Parathyroid adenoma (tissue), 2 donors: Measurements from ENCODE around the gene CLDN19.
"Not testable (repeated sequence)": the region's sequence is repeated elsewhere in the genome, so short reads cannot be mapped to it uniquely, and the experiment has no call there.

Experiments used
- H2AFZ ChIP-seq: fragments of 300-600 bp; sonication (generic); one replicate; pipeline ENCODE4 v1.7.0; 2017; ENCODE audit warnings: antibody characterized with exemption, mild to moderate bottlenecking
- H3K27ac ChIP-seq: fragments of 300-600 bp; sonication (generic); one replicate; pipeline ENCODE4 v1.7.0; 2017
- H3K27me3 ChIP-seq: fragments of 300-600 bp; sonication (generic); one replicate; pipeline ENCODE4 v1.7.0; 2017; ENCODE audit warnings: low read length; ENCODE audit not compliant: control insufficient read depth, insufficient read depth
- H3K36me3 ChIP-seq: fragments of 300-600 bp; sonication (generic); one replicate; pipeline ENCODE4 v1.7.0; 2017; ENCODE audit warnings: low read length; ENCODE audit not compliant: control insufficient read depth, insufficient read depth
- H3K4me1 ChIP-seq: fragments of 300-600 bp; sonication (generic); one replicate; pipeline ENCODE4 v1.7.0; 2017; ENCODE audit warnings: control low read depth
- H3K4me2 ChIP-seq: fragments of 300-600 bp; sonication (generic); one replicate; pipeline ENCODE4 v1.7.0; 2017; ENCODE audit warnings: low read length
- H3K4me3 ChIP-seq: fragments of 300-600 bp; sonication (generic); one replicate; pipeline ENCODE4 v1.7.0; 2017; ENCODE audit warnings: low read depth, low read length
- H3K79me2 ChIP-seq: fragments of 300-600 bp; sonication (generic); one replicate; pipeline ENCODE4 v1.7.0; 2017; ENCODE audit warnings: control low read depth
- H3K9ac ChIP-seq: fragments of 300-600 bp; sonication (generic); one replicate; pipeline ENCODE4 v1.7.0; 2017; ENCODE audit warnings: mild to moderate bottlenecking
- H3K9me3 ChIP-seq: fragments of 300-600 bp; sonication (generic); one replicate; pipeline ENCODE4 v1.7.0; 2017; ENCODE audit warnings: low read length; ENCODE audit not compliant: control insufficient read depth
- TF ChIP-seq, protein P1 (sequence below): fragments of 300-600 bp; sonication (generic); IDR thresholded peaks from one replicate; pipeline ENCODE4 v1.7.0; 2017; ENCODE audit warnings: antibody characterized with exemption, mild to moderate bottlenecking
- donor health status: primary hyperparathyroidism.

CLDN19 gene

DNA sequence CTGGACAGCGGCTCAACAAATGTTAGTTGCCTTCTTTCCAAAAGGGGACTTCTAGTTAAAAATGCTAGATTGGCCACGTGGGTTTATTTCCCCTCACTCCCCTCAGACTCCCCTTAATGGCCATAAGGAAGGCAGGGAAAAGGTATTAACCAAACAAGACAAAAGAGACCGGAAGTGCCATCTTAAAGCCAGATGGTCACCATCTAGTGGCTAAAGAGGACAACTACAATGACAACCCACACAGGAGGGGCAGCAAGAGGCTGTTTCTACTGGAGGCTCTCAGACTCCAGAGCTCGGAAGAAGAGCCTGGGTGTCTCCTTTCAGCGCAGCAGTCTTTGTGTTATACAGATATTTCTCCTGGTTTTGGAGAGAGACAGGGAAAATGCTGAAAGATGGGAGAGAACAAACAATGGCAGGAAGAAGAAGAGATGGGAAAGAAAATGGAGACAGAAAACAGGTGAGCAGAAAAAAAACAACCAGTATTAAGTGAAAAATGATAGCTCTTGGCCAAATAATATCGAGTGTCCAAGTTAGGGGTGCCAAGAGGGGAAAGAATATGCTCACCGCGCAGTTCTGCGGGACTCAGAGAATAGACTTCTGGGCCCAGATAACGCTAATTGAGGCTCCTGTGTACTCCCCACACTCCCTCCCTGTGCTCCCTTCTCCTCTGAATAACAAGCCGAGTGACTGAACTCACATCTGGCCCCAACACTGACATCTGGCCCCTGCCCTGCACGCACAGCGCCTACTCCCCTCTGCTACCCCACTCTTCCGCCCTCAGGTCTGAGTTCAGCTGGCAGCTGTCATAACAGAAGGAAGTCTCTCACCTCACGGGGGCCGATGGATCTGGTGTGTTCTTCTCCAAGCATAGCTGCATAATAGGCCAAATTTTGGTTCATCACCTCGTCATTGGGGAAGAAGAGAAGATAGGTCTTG, 17.2 kb upstream of the CLDN19 start:
- Histone ChIP-seq H3K27me3 (no peaks in the 10 kb centered on the region), H3K9me3 (no peaks in the 10 kb centered on the region), H3K4me2 (no peak overlapping the region), H3K36me3 (no peaks in the 10 kb centered on the region), H3K27ac (no peak overlapping the region), H3K79me2 (no peaks in the 10 kb centered on the region), H2AFZ (no peak overlapping the region), H3K4me3 (no peak overlapping the region), H3K9ac (no peak overlapping the region), H3K4me1 (no peaks in the 10 kb centered on the region)
- TF ChIP-seq, protein P1, sequence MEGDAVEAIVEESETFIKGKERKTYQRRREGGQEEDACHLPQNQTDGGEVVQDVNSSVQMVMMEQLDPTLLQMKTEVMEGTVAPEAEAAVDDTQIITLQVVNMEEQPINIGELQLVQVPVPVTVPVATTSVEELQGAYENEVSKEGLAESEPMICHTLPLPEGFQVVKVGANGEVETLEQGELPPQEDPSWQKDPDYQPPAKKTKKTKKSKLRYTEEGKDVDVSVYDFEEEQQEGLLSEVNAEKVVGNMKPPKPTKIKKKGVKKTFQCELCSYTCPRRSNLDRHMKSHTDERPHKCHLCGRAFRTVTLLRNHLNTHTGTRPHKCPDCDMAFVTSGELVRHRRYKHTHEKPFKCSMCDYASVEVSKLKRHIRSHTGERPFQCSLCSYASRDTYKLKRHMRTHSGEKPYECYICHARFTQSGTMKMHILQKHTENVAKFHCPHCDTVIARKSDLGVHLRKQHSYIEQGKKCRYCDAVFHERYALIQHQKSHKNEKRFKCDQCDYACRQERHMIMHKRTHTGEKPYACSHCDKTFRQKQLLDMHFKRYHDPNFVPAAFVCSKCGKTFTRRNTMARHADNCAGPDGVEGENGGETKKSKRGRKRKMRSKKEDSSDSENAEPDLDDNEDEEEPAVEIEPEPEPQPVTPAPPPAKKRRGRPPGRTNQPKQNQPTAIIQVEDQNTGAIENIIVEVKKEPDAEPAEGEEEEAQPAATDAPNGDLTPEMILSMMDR: peak; percentile 62

DNA sequence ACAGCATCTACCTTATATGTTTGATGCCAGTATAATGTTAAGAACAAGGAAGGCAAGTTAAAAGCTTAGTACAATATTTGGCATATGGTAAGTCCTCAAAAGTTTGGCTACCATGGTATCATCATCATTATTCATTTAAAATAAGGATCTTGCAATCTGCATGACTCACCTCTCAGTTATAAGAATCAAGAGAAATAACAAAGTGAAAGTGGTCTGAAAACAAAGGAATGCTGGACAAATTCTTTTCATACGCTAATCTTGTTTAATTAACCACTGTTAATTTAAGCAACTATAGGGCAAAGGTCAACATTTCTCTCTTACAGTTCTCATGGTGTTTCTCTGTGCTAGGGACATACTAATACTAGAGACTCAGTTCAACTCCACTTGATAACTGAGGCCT, 13.0 kb upstream of the CLDN19 start:
- no peak overlapping the region for H3K27ac ChIP-seq
- H3K4me1 ChIP-seq: no peaks in the 10 kb centered on the region
- no peaks in the 10 kb centered on the region for H3K9me3 ChIP-seq
- no peak overlapping the region for H3K4me3 ChIP-seq
- no peak overlapping the region for H2AFZ ChIP-seq
- TF ChIP-seq, protein P1: no peak
- no peak overlapping the region for H3K9ac ChIP-seq
- no peaks in the 10 kb centered on the region for H3K36me3 ChIP-seq
- no peaks in the 10 kb centered on the region for H3K27me3 ChIP-seq
- no peak overlapping the region for H3K4me2 ChIP-seq
- H3K79me2 ChIP-seq: no peaks in the 10 kb centered on the region

DNA sequence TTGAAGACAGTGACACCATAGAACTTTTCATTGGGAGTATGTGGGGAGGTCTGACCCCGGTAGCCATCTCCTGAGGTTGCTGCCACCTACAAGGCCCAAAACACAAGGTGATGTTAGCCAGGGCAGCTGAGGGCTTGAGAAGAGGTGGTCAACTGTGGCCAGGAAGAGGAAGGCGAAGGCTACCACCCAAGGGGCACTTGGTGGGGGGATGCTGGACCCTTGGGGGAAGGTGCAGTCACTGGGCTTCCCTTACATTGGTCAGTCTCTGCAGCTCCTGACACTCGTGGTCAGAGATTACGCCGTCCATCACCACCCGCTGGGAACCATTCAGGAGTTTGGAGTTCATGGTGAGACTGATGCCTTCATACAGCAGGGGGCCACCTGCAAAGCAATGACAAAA, 12.2 kb upstream of the CLDN19 start:
- no peaks in the 10 kb centered on the region for H3K79me2 ChIP-seq
- TF ChIP-seq, protein P1: no peak
- no peak overlapping the region for H3K9ac ChIP-seq
- H3K9me3 ChIP-seq: no peaks in the 10 kb centered on the region
- no peak overlapping the region for H3K4me2 ChIP-seq
- no peaks in the 10 kb centered on the region for H3K27me3 ChIP-seq
- H3K4me1 ChIP-seq: no peaks in the 10 kb centered on the region
- H3K36me3 ChIP-seq: no peaks in the 10 kb centered on the region
- H3K27ac ChIP-seq: no peak overlapping the region
- no peak overlapping the region for H2AFZ ChIP-seq
- H3K4me3 ChIP-seq: no peak overlapping the region

DNA sequence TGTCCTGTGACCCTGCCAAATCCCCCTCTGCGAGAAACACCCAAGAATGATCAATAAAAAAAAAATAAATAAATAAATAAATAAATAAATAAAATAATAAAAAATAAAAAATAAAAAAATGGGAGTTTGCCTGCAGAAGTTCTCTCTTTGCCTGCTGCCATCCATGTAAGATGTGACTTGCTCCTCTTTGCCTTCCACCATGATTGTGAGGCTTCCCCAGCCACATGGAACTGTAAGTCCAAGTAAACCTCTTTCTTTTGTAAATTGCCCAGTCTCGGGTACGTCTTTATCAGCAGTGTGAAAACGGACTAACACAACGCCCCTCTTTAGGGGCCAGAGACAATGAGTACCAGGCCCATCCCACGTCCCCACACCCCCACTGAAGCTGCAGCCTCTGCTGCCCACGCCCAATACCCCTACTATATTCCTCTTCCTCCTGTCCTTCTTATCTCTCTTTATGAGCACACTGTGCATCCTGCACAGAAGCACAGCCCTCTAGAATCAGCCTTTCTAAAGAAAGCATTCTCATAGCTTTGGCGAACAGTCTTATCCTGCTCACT, 11.6 kb upstream of the CLDN19 start:
- H3K9ac ChIP-seq, H3K4me1 ChIP-seq, H3K79me2 ChIP-seq, H3K4me2 ChIP-seq, H3K27ac ChIP-seq, H3K27me3 ChIP-seq, H3K9me3 ChIP-seq, H2AFZ ChIP-seq, H3K4me3 ChIP-seq, H3K36me3 ChIP-seq: not testable (repeated sequence)

DNA sequence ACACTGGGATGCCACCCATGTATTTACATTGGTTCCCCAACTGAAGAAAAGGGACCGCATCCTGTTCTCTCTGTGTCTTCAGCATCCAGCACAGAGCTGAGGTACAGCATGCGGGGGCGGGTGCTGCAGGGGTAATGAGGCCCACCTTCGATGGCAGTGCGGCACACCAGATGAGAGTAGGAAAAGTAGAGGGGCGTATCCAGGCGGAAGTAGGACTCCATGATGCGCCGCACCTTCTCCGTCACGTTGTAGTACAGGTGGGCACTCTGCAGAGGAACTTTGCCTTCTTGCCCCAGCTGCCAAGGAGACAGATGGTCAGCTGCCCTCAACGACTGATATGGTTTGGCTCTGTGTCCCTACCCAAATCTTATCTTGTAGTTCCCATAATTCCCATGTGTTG, 10.0 kb upstream of the CLDN19 start:
- H3K9me3 ChIP-seq: no peaks in the 10 kb centered on the region
- no peak overlapping the region for H3K4me3 ChIP-seq
- no peak overlapping the region for H3K27ac ChIP-seq
- H3K4me2 ChIP-seq: no peak overlapping the region
- H3K27me3 ChIP-seq: no peaks in the 10 kb centered on the region
- no peaks in the 10 kb centered on the region for H3K79me2 ChIP-seq
- no peak overlapping the region for H2AFZ ChIP-seq
- no peaks in the 10 kb centered on the region for H3K4me1 ChIP-seq
- no peak overlapping the region for H3K9ac ChIP-seq
- TF ChIP-seq, protein P1: no peak
- H3K36me3 ChIP-seq: no peaks in the 10 kb centered on the region
